ENCODE data around the gene SLC8A1. TPM values are rescaled to one million over a fixed set of nuclear protein-coding genes. Genes with fewer than 3 reads are reported as not detected.

SLC8A1 gene
- total RNA-seq, 1 donor from 2014 or later = 9.6 TPM

GRCh38 chr2:40363231-40363630 lies 88.7 kb downstream of the SLC8A1 start:
- Histone ChIP-seq H3K27ac (no peak overlapping the region), H4K20me1 (ENCODE audit: low read depth) (no peaks in the 10 kb centered on the region), H3K27me3 (no peaks in the 10 kb centered on the region), H3K4me1 (peaks cover 11% of the 10 kb centered on the region), H3K36me3 (no peaks in the 10 kb centered on the region), H3F3A (ENCODE audit: low read depth) (no peaks in the 10 kb centered on the region), H3K9ac (no peak overlapping the region), H3K4me2 (no peak overlapping the region), H3K9me3 (ENCODE audit: low read depth) (no peaks in the 10 kb centered on the region), H3K4me3 (no peak overlapping the region), H3K79me2 (ENCODE audit: low read depth) (no peaks in the 10 kb centered on the region), H2AFZ (replicated peaks) (no peak overlapping the region)
- Mint-ChIP-seq H3K4me3 (no peak overlapping the region), H3K36me3 (no peaks in the 10 kb centered on the region), H3K4me1 (peaks cover 16% of the 10 kb centered on the region), H3K27ac (no peak overlapping the region), H3K9me3 (no peaks in the 10 kb centered on the region), H3K27me3 (ENCODE audit: insufficient read depth, low read depth) (no peaks in the 10 kb centered on the region)
- no peak for DNase-seq (ENCODE audit: low spot score)
- TF ChIP-seq CTCF (IDR thresholded peaks at IDR 0.05) (no peak), EZH2phosphoT487 (IDR thresholded peaks at IDR 0.05) (no peak), EZH2 (IDR thresholded peaks at IDR 0.05) (no peak)

- H3K36me3 Mint-ChIP-seq = no peaks in the 10 kb centered on the region
- H3K4me1 ChIP-seq = peaks cover 11% of the 10 kb centered on the region
- no peaks in the 10 kb centered on the region for H3K79me2 ChIP-seq (ENCODE audit: low read depth)
- H3K4me2 ChIP-seq = no peak overlapping the region
- H3K4me3 ChIP-seq = no peak overlapping the region
- no peak for DNase-seq (ENCODE audit: low spot score)
- no peak overlapping the region for H3K27ac ChIP-seq
- H4K20me1 ChIP-seq (ENCODE audit: low read depth) = no peaks in the 10 kb centered on the region
- H3K27me3 ChIP-seq = no peaks in the 10 kb centered on the region
- no peak overlapping the region for H3K4me3 Mint-ChIP-seq
- peaks cover 20% of the 10 kb centered on the region for H3K4me1 Mint-ChIP-seq
- no peaks in the 10 kb centered on the region for H3K9me3 ChIP-seq (ENCODE audit: low read depth)
- H3K27me3 Mint-ChIP-seq (ENCODE audit: insufficient read depth, low read depth) = no peaks in the 10 kb centered on the region
- no peaks in the 10 kb centered on the region for H3K36me3 ChIP-seq
- H2AFZ ChIP-seq (replicated peaks) = no peak overlapping the region
- no peaks in the 10 kb centered on the region for H3K9me3 Mint-ChIP-seq
- H3K27ac Mint-ChIP-seq = no peak overlapping the region
- no peak overlapping the region for H3K9ac ChIP-seq
- no peaks in the 10 kb centered on the region for H3F3A ChIP-seq (ENCODE audit: low read depth)
- no peak for TF ChIP-seq EZH2phosphoT487 (IDR thresholded peaks at IDR 0.05)
- TF ChIP-seq CTCF (IDR thresholded peaks at IDR 0.05) = no peak
- TF ChIP-seq EZH2 (IDR thresholded peaks at IDR 0.05) = no peak
These were observed 90.4 kb downstream of the SLC8A1 start for GRCh38 chr2:40361478-40361877.

- Histone ChIP-seq H3K9ac (no peak overlapping the region), H3K4me1 (peaks cover 11% of the 10 kb centered on the region), H3K27ac (no peak overlapping the region), H3K4me3 (no peak overlapping the region), H3K9me3 (ENCODE audit: low read depth) (no peaks in the 10 kb centered on the region), H3K27me3 (no peaks in the 10 kb centered on the region), H2AFZ (replicated peaks) (no peak overlapping the region), H3K79me2 (ENCODE audit: low read depth) (no peaks in the 10 kb centered on the region), H3K36me3 (no peaks in the 10 kb centered on the region), H3K4me2 (no peak overlapping the region), H4K20me1 (ENCODE audit: low read depth) (no peaks in the 10 kb centered on the region), H3F3A (ENCODE audit: low read depth) (no peaks in the 10 kb centered on the region)
- Mint-ChIP-seq H3K4me3 (no peak overlapping the region), H3K36me3 (no peaks in the 10 kb centered on the region), H3K27ac (no peak overlapping the region), H3K9me3 (no peaks in the 10 kb centered on the region), H3K4me1 (peaks cover 20% of the 10 kb centered on the region), H3K27me3 (ENCODE audit: insufficient read depth, low read depth) (no peaks in the 10 kb centered on the region)
- TF ChIP-seq EZH2 (IDR thresholded peaks at IDR 0.05) = no peak
- TF ChIP-seq EZH2phosphoT487 (IDR thresholded peaks at IDR 0.05) = no peak
- no peak for TF ChIP-seq CTCF (IDR thresholded peaks at IDR 0.05)
- no peak for DNase-seq (ENCODE audit: low spot score)
These were observed 91.2 kb downstream of the SLC8A1 start for GRCh38 chr2:40360652-40361051.

Measured in neural progenitor cell (in vitro differentiated cells).